Ovary (tissue), 3 donors: ENCODE results near the gene UFSP1.

Experiments used
- CTCF ChIP-seq, 3 donors: fragments of 450-650 bp in 2 of 3; fragments of 200-600 bp in 1 of 3; IDR thresholded peaks; one replicate each; pipeline versions ENCODE4 v1.5.1 to v1.8.0; 2016 to 2022; ENCODE audit warnings: antibody characterized with exemption in 3 of 3, mild to moderate bottlenecking in 1 of 3
- POLR2A ChIP-seq: fragments of 450-650 bp; IDR thresholded peaks from one replicate; pipeline ENCODE4 v1.6.1; 2017; ENCODE audit warnings: antibody characterized with exemption, mild to moderate bottlenecking, moderate library complexity
- donor health status: DM: no; HTN: no; CAD: no.

- TF ChIP-seq CTCF (IDR thresholded peaks at IDR 0.05) (no peak), POLR2A (no peak)
Measured at GRCh38 chr7:100878013-100878412, 11.5 kb downstream of the UFSP1 start.
